ENCODE data around the gene CCDC148.
"Not testable (repeated sequence)": the region's sequence is repeated elsewhere in the genome, so short reads cannot be mapped to it uniquely, and the experiment has no call there.

Gene CCDC148

DNA sequence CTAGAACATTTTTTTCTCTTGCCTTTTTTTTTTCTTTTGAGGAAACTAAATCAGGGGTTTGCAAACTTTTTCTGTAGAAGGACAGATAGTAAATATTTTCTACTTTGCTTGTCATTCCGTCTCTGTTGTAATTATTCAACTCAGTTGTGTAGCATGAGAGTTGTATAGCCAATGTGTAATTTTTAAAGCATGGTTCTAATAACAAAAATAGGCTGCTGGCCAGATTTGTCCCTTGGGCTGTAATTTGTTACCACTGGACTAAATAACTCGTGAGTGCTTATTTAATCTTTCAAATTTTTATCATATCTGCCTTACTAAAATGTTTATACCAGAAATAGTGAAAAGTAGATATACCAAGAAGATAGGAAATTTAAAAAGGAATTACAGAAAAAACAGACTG is 43.0 kb downstream of the CCDC148 start:
- DNase-seq = no peak

DNA sequence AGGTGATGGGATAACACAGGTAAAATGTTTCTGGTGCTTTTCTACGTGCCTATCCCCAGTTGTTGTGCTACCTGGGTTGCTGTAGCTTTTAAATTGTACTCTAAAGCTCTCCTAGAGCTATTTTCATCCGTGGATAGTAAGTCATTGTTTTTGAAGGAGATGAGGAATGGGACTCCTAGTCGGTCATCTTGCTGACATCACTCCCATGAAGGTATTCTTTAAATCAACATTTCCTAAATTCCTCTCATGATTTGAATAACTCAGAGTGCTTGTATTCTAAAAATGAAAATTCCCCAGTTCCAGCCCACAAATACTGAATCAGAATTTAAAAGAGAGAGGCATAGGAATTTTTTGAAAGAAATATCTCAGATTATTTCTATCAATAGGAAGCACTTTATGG is 44.3 kb downstream of the CCDC148 start:
- DNase-seq = no peak

DNA sequence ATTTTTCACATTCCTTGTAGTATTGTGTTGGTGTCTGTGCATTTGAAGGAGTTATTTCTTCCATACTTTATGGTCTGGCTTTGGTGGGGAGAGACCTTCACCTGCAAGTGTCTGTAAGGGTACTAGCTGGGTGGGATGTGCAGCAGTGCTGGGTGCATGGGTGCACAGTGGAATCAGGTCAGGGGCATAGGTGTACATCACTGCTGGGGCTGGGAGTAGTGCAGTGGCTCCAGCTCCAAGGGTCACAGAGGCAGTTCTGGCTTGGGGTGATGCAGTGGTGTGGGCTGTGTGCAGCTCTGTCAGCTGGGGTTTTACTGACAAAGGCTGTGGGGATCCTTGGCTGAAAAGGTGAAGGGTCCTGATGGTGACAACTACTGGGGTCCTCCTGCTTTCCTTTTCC is 44.8 kb downstream of the CCDC148 start:
- no peak for DNase-seq

DNA sequence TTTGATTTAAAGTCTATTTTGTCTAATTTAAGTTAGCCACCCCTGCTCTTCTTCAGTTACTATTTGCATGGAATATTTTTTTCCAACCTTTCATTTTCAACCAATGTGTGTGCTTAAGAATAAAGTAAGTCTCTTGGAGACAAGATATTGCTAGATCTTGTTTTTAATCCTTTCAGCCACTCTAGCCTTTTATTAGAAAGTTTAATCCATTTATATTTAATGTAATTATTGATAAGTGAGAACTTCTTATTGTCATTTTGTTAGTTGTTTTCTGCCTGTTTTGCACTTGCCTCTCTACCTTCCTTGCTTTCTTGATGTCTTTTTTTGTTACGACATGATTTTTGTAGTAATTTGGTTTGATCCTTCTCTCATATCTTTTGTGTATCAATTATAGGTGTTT is 46.4 kb downstream of the CCDC148 start:
- no peak for DNase-seq

DNA sequence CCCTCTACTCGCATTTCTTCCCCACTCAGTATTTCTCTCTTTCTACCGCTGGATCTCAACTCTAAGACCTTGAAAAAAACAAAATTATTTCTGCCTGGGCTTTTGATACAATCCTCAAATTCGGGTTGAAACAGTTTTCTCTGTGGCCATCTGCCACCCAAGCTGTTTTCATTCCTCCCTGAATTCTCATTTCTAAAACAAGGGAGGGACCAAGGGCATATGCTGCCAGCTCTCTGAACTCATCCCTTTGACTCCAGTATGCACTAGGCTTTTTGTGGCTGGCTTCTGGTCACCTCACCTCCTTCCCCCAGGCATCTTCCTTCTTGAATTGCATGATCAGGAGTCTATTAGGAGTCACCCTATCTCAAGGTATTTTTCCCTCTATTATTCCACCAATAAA is 49.5 kb downstream of the CCDC148 start:
- DNase-seq = peak; percentile 67

DNA sequence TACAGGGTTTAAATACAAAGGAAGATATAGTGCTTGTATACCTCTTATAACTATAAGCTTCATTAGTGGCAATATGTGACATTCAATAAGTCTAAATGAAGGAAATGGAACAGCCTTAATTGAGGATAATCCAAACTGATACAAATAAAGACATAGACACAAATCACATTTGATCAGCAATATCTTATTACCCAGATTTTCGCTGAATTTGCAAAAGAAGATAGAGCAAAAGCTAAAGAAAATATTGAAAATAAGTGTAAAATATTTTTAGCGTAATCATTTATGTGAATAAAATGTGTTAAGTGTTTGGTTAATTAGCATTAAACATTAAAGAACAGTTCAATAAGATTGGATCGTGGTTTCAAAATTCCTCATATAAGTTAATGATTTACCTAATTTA is 51.2 kb downstream of the CCDC148 start:
- no peak for DNase-seq

DNA sequence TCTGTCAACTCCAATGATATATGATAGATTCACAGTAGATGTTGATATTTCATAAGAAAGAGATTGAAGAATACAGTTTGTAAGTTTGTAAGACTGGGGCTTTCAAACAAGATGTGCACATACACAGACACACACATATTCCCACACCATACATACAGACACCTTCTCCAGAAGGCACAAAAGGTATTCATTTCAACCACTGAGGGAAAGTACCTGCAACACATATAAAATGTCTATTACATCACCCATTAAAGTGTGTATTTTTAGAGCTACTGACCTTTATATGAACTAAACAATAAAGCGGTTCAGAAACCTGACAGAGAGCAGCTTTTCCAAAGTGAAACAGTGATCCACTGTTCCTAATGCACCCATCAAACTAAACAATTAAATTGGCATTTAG is 53.3 kb downstream of the CCDC148 start:
- no peak for DNase-seq

DNA sequence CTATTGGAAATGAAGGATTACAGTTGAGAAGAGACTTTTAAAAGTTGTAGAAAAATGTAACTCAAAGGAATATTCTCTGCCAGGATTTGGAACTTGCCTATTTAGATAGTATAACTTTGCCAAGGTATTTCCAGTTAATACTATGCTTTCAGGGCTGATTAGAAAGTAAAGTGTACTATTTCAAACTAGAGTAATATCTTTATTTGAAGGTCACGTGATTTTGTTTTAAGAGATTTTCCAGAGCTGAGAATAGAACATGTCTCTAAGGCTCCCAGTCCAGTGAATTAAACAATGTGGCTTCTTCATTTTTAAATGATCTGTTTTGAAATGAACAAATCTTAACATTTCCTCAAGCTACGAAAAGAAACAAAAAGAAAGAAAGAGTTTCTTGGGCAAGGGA is 53.9 kb downstream of the CCDC148 start:
- no peak for DNase-seq

DNA sequence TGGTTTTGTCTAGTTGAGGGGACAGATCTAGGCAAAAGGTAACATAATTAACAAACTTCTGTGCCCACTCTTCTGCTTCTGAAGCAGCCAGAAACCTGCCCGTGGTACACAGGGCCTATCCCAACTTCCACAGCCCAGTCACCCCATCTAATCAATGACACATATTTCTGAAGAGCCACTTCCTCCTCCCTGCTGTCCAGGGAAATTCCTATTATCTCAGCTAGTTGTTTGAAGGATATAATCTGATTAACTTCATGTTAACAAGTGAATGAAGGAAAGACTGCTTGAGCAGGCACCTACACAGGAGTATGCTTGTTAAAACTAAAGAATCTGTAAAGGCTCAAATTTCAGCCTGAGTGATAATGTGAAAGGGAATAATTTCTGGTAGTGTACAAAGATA is 61.4 kb downstream of the CCDC148 start:
- DNase-seq = no peak

DNA sequence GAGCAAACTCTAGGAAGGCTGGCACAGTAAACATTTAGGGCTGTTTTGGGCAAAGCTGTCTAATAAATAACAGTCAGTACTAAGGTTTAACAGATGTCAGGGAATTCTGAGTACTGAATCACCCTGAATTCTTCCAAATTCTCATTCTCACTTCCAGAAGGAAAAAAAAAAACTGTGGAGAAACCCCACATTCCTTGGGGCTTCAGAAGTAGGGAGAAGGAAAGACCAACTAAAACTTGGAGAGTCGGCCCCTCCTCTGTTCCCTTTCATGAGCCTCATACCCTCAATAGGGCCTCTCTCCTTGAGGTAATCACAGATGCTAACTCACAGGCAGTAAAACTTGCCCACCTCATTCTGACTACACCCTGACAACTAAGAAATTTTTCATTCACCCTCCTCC is 62.1 kb downstream of the CCDC148 start:
- DNase-seq = no peak

DNA sequence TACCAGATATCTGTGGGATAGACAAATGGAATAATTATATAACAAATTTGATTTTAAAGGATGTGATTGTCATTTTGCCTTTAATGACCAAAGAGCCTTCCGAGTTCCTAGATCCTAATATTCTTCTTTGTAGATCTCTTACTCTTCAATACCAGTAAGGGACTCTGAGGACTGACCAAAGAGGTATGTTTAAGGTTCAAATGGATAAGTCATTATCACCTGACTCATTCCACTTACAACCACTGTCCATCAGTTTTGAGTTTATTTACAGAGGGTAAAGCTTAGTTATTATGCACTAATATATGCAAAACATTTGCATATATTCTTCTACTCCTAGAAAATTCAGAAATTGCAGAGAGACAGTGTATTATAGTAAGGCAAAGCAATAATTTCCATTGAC is 62.7 kb downstream of the CCDC148 start:
- DNase-seq = no peak

DNA sequence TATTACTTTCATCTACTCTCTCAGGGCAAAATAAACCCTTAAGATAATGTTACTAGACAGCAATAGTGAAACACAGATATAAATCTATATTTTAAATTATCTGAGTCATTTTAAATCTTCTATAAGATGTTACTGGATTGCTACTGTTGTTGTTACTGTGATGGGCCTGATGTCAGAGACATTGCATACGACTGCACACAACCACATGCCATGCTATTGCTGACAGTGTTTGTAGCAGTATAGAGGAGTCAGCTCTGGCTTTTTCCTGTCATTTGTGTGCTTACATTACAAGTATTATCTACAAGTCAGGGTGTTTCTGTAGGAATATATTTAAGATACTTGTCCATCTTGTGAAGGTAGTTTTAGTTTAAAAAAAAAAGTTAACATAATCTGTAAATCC is 63.9 kb downstream of the CCDC148 start:
- no peak for DNase-seq

DNA sequence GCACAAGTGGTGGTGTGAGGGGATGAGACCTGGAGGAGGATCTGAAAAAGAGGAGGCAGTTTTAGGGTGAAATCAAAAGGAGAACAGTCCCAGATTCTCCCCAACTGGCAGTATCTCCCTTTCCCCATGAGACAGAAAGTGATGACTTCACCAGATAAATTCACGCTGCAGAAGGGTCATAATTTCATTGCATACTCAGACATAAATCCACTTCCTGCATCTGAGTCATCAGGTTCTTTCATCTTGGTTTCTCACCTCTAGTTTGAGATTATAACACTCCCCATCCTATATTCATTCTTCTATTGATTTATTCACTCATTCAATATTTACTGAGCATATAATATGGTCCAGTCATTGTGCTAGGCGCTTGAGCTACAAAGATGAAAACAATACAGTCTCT is 64.7 kb downstream of the CCDC148 start:
- no peak for DNase-seq

DNA sequence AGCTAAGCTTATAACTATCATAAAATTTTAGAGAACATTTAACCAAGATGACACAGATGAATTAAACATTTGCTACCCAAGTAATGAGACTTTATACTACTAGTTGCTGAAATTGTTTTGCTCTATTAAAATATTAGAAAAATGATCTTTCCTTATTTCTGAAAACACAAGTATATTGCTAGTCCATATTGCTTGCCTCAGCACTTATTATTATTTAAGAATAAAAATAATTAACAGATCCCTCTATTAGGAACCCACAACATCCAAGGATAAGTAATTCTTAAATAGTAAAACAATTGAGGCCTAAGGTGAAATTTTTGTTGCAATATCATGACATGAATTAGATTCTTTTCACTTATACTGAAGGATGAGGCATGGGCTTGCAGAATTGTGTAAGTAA is 65.2 kb downstream of the CCDC148 start:
- no peak for DNase-seq

DNA sequence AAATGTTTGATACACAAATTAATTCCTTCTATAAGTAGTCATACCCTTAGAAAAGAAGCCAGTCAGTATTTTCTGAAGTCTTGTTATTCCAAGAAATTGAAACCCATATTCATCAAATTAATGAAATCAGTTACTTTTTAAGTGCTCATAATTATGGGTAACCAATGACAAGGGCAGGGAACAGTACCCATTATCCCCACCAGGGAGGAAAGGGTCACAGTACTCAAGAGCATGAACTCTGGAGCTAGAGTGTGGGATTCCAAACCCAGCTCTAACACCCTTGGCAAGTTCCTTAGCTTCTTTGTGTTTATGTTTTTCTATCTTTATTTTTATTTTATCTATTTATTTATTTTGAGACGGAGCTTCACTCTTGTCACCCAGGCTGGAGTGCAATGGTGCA is 68.4 kb downstream of the CCDC148 start:
- DNase-seq = no peak

DNA sequence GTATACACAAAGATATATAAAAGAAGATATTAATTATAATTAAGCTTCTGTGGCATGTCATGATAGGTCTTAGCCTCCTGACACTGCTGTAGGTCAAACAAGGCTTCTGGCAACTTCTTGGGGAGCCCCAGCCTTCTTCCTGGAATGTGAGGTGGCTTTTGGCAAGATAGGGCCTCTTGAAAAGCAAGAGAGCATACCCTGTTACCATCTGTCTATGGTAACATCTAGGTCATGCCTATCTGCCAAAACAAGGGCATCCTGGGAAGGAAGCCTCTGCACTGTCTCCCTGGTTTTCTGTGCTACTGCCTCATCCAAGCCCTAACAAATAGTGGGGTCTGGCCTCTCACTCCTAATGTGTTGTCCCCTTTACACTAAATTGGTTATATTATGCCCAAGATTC is 70.9 kb downstream of the CCDC148 start:
- DNase-seq = no peak

DNA sequence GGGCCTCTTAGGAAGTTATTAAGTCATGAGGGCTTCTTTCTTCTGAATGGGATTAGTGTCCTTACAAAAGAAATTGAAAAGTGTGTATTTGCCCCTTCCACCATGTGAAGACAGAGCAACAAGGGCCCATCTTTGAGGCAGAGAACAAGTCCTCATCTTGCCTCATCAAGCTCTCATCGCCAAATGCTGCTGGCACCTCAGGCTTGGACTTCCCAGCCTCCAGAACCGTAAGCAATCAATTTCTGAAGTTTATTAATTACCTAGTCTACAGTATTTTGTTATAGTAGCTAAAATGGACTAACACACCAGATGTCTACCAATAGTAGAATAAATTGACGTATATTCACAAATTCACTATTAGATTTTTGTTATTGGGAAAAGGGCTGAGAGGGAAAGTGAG is 74.6 kb downstream of the CCDC148 start:
- DNase-seq = no peak

DNA sequence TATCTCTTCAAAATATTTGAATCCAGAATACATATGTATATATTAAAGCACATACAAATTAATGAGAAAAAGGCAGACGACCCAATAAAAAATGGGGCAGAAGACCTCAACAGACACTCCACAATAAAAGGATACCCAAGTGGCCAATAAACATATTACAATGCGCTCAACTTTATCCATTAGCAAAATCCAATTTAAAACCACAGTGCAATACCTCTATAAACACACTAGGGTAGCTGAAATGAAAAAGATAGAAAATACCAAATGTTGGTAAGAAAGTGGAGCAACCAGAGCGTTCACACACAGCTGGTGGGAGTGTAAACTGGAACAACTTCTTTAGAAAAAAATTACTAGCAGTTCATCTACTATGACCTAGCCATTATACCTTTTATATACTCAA is 75.3 kb downstream of the CCDC148 start:
- no peak for DNase-seq

DNA sequence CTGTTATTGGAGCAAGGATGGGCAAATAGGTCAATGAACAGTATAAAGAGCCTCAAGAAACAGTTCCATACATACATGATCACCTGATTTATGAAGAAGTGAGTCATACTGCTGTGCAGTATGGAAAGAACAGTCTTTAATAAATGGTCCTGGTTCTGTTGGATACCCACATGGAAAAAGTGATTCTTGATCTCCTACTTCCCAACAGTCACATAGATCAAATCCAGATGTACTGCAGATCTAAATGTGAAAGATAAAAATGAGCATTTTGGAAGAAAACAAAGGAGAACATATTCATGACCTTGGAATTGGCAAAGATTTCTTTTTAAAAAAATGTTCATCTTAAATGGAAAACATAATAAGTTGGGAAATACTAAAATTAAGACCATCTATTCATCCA is 75.8 kb downstream of the CCDC148 start:
- no peak for DNase-seq

DNA sequence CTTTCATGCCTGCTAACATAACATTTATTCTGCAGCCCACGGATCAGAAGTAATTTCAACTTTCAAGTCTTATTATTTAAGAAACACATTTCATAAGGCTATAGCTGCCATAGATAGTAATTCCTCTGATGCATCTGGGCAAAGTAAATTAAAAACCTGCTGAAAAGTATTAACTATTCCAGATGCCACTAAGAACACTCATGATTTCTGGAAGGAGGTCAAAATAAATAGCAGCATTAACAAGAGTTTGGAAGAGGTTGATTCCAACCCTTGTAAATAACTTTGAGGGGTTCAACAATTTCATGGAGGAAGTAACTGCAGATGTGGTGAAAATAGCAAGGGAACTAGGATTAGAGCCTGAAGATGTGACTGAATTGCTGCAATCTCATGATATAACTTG is 77.6 kb downstream of the CCDC148 start:
- no peak for DNase-seq

DNA sequence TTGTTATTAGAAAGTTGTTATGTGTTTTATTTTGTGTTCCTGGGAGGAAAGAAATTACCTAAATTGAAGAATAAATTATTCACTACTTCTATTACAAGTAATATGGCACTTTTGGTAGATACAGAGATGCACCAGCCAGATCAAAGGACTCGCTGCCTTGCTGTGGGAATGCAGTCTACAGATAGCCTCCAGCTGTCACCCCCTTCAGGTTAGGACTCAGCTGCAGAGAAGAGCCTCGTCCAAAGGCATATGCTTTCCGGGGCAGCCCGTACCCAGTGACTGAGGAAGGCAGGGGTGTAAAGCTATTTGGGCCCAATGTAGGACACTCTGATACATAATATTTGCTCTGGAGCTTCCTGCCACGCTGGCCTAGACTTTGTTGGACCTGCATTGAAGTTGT is 90.2 kb downstream of the CCDC148 start:
- DNase-seq = no peak

DNA sequence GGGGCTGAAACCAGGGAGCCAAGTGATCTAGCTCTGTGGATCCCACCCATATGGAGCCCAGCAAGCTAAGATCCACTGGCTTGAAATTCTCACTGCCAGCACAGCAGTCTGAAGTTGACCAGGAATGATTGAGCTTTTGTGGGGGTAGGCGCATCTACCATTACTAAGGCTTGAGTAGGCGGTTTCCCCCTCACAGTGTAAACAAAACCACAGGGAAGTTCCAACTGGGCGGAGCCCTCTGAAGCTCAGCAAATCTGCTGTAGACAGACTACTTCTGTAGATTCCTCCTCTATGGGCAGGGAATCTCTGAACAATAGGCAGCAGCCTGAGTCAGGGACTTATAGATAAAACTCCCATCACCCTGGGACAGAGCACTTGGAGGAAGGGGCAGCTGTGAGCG is 96.7 kb downstream of the CCDC148 start:
- no peak for DNase-seq

DNA sequence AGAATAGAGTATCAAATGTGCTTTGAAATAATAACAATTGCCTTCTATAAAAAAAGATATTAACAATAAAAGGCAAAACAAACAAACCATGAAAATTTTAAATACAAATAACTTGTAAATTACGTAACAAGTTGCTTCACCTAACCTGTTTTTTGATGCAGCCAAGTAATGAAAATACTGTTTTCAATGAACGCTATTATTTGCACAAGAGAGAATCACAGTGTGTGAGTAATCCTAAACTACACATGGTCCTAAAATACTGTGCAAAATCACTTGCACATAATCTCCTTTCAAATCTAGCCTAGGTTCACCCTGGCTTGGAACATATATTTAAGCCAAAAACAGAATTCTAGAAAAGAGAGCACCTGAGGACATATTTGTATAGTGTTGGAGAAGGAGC is 98.9 kb downstream of the CCDC148 start:
- DNase-seq = no peak

DNA sequence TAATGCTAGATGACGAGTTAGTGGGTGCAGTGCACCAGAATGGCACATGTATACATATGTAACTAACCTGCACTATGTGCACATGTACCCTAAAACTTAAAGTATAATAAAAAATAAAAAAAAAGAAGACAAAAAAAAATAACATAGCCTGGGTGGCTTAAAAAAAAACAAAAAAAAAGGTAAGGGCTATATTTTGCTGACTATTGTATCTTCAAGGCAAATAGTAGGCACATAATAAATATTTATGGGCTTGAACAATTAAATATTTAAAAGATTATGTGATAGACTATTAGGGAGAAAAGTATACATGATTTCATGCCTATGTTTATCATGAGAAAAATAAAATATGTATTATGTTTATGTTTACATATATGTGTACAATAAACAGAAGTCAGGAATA is 99.4 kb downstream of the CCDC148 start:
- no peak for DNase-seq

DNA sequence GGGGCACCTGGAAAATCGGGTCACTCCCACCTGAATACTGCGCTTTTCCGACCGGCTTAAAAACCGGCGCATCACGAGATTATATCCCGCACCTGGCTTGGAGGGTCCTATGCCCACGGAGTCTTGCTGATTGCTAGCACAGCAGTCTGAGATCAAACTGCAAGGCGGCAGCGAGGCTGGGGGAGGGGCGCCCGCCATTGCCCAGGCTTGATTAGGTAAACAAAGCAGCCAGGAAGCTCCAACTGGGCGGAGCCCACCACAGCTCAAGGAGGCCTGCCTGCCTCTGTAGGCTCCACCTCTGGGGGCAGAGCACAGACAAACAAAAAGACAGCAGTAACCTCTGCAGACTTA is 105.1 kb downstream of the CCDC148 start:
- not testable (repeated sequence) for DNase-seq

DNA sequence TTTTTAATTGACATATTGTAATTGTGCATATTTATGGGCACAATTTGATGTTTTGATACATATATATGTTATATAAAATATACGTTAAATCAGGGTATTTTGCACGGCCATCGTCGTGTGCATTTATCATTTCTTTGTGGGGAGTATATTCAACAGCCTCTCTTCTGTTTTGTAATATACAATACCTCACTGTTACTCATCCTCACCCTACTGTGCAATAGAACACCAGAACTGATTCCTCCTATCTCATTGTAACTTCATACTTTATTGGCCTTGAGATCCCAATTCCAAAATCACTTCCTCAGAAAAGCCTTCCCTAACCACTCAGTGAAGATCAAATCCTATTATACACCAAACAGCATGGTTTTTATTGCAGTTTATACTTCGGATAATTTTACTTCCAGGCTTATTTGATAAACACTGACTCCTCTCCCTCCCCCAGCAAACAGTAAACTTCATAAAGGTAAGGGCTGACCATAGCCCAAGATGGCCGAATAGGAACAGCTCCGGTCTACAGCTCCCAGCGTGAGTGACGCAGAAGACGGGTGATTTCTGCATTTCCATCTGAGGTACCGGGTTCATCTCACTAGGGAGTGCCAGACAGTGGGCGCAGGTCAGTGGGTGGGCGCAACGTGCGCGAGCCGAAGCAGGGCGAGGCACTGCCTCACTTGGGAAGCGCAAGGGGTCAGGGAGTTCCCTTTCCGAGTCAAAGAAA is 105.6 kb downstream of the CCDC148 start:
- DNase-seq = not testable (repeated sequence)
